ENCODE data around the gene S100A13. TPM values are rescaled to one million over a fixed set of nuclear protein-coding genes. Genes with fewer than 3 reads are reported as not detected.
A peak's percentile ranks its signal among the peaks of the same experiment; 100 is the strongest.
"Not testable (repeated sequence)": the region's sequence is repeated elsewhere in the genome, so short reads cannot be mapped to it uniquely, and the experiment has no call there.

S100A13 gene
- total RNA-seq, result 83.0 TPM
- long read RNA-seq, partial matches to known transcripts, result 24 of 33 reads
- long read RNA-seq, other reads (novel, unspliced or antisense), result 3 of 33 reads

GRCh38 chr1:153626904-153627714 lies at the start of gene S100A13:
S100A13 (minus strand) TSS chr1:153627505; CDS start chr1:153626472, 1,033 bp downstream.
- Histone ChIP-seq H3K27ac (peak within 1 kb of the TSS; percentile 88), H3K27me3 (ENCODE audit: low read depth) (no peaks in the 10 kb centered on the region), H3K9me3 (no peaks in the 10 kb centered on the region), H3K4me1 (peaks cover 64% of the 10 kb centered on the region), H3K4me3 (peak within 1 kb of the TSS; percentile 57), H3K36me3 (peaks cover 15% of the 10 kb centered on the region)
- peak; percentile 79 to 87 for ATAC-seq
- intact Hi-C loops (cut with DNase I), result no loop called here
- peak; percentile 82 for DNase-seq
- TF ChIP-seq, protein P1, sequence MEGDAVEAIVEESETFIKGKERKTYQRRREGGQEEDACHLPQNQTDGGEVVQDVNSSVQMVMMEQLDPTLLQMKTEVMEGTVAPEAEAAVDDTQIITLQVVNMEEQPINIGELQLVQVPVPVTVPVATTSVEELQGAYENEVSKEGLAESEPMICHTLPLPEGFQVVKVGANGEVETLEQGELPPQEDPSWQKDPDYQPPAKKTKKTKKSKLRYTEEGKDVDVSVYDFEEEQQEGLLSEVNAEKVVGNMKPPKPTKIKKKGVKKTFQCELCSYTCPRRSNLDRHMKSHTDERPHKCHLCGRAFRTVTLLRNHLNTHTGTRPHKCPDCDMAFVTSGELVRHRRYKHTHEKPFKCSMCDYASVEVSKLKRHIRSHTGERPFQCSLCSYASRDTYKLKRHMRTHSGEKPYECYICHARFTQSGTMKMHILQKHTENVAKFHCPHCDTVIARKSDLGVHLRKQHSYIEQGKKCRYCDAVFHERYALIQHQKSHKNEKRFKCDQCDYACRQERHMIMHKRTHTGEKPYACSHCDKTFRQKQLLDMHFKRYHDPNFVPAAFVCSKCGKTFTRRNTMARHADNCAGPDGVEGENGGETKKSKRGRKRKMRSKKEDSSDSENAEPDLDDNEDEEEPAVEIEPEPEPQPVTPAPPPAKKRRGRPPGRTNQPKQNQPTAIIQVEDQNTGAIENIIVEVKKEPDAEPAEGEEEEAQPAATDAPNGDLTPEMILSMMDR (IDR thresholded peaks at IDR 0.05), result peak; percentile 65

- Histone ChIP-seq H3K4me1 (peaks cover 39% of the 10 kb centered on the region), H3K4me3 (no peak overlapping the region), H3K9me3 (no peaks in the 10 kb centered on the region), H3K27ac (no peak overlapping the region), H3K27me3 (ENCODE audit: low read depth) (peaks cover 6% of the 10 kb centered on the region), H3K36me3 (peaks cover 14% of the 10 kb centered on the region)
- TF ChIP-seq, protein P1 (IDR thresholded peaks at IDR 0.05), result no peak
- DNase-seq (no peak), ATAC-seq (no peak)
- intact Hi-C loops (cut with DNase I), result no loop called here
Observed at GRCh38 chr1:153673511-153673910, 46.2 kb upstream of the S100A13 start.

DNA sequence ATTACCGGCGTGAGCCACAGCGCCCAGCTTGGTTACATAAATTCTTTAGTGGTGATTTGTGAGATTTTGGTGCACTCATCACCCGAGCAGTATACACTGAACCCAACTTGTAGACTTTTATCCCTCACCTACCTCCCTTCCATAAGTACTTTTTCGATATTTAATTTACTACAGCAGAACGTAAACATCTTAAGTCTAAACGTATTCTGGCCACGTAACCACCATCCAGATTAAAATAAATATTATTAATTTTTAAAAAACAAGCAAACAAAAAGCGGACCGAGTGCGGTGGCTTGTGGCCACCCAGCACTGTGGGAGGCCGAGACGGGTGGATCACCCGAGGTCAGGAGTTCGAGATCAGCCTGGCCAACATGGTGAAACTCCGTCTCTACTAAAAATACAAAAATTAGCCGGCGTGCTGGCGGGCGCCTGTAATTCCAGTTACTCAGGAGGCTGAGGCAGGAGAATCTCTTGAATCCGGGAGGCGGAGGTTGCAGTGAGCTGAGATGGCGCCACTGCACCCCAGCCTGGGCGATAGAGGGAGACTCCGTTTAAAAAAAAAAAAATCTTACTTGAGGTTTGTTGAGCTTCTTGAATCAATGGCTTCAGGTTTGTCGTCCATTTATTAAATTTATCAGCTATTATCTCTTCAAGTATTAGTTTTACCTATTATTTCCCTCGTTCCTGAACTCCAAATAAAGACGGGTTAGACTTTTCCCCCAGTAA lies 44.5 kb upstream of the S100A13 start:
- Histone ChIP-seq H3K27ac (peak overlapping the region; percentile 88), H3K36me3 (peaks cover 31% of the 10 kb centered on the region), H3K4me1 (peaks cover 31% of the 10 kb centered on the region), H3K4me3 (peak overlapping the region; percentile 93)
- ATAC-seq, result peak; percentile 54 to 63
- intact Hi-C loops (cut with DNase I); H3K27me3 ChIP-seq (ENCODE audit: low read depth); H3K9me3 ChIP-seq: not testable (repeated sequence)
- peak; percentile 65 for DNase-seq

DNA sequence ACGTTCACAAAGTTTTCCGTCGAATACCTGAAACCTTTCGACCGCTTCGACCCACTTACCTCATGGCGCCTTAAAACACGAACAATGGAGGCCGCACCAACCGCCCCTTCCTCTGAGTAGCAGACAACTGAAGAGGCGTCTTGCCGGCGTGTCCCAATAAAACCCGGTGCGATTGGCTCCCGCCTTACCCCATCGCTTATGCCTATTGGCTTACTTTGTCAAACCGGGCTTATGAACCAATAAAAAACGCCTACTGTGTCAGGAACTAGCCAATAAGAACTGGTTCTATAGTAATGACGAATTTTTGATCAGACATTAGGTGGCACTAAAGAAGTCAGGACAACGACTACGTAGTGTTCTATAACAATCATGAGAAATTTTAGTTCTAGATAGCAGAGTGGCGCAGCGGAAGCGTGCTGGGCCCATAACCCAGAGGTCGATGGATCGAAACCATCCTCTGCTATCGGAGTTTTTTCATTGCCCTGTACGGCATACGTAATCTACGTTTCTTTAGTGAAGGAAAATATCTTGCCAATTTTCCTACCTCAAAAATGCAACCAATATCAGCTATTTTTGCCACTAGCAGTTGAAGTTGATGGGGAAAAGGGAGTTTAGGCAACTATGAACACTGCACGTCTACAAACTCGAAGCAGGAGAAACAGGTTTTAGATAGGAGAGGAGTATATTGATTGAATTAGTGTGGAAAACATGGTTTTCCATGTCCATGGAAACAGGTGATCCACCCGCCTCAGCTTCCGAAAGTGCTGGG lies 43.7 kb upstream of the S100A13 start, which contains the start of gene ILF2:
Gene ILF2, minus strand, starts transcription at position 135 of the 769 bp plus-strand sequence. Its CDS starts 71 bp downstream, at position 64.
- Histone ChIP-seq H3K27ac (peak within 1 kb of the TSS; percentile 88), H3K4me1 (peaks cover 31% of the 10 kb centered on the region), H3K27me3 (ENCODE audit: low read depth) (no peaks in the 10 kb centered on the region), H3K36me3 (peaks cover 38% of the 10 kb centered on the region), H3K4me3 (peak within 1 kb of the TSS; percentile 93), H3K9me3 (no peaks in the 10 kb centered on the region)
- TF ChIP-seq, protein P1 (IDR thresholded peaks at IDR 0.05), result peak; percentile 37
- DNase-seq, result peak; percentile 96
- ATAC-seq, result peak; percentile 96 to 97
- intact Hi-C loops (cut with DNase I), result no loop called here

DNA sequence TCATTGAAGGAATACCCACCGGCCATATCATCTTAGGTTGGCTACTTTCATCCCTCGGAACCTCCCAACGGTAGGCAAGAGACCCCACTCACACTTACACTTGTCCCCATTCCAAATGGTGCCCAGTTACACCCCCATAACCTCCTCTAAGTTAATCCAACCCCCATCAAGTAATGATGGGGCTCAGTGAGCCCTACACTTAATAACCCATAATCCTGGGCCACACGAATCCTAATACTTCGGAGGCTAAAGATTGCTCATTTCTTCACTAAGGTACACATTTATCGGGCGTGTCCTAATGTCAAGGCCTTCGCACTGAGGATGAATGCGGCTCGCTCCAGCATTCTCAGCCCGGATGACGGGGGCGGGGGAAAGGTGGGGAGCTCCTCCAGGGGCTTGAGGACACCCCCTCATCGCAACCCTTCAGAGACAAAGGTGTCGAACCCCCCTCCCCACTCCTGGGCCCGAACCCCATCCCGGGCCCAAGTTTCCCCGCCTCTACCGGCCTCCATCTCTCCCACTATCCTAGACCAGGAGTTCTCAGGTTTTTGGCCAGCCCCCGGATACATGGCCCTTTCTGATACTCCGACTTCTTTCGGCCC lies 43.1 kb upstream of the S100A13 start:
- peaks cover 31% of the 10 kb centered on the region for H3K4me1 ChIP-seq
- intact Hi-C loops (cut with DNase I), result no loop called here
- peaks cover 45% of the 10 kb centered on the region for H3K36me3 ChIP-seq
- no peaks in the 10 kb centered on the region for H3K9me3 ChIP-seq
- ATAC-seq (peak; percentile 11 to 27), DNase-seq (peak; percentile 54)
- H3K27ac ChIP-seq, result peak overlapping the region; percentile 88
- TF ChIP-seq, protein P1 (IDR thresholded peaks at IDR 0.05), result no peak
- no peaks in the 10 kb centered on the region for H3K27me3 ChIP-seq (ENCODE audit: low read depth)
- peak overlapping the region; percentile 93 for H3K4me3 ChIP-seq

All from lower lobe of right lung (tissue), 2 donors.